Glomerular endothelial cell (primary cell): ENCODE results near the gene MYL6. TPM values are rescaled to one million over a fixed set of nuclear protein-coding genes. Genes with fewer than 3 reads are reported as not detected.

Experiments used
- DNase-seq: peaks from one replicate; pipeline ENCODE4 v3.0.0-alpha.2; 2011; ENCODE audit warnings: low read depth, low spot score; ENCODE audit errors: extremely low read depth
- total RNA-seq: library from RNA; depleted of rRNA; stranded (reverse); fragments of >200 nt; gene quantifications from 2 replicates; pipeline ENCODE4 v1.2.3, GENCODE V29; 2015

The MYL6 gene
- total RNA-seq, 1 donor from 2014 or later, result 2,948 TPM

DNA sequence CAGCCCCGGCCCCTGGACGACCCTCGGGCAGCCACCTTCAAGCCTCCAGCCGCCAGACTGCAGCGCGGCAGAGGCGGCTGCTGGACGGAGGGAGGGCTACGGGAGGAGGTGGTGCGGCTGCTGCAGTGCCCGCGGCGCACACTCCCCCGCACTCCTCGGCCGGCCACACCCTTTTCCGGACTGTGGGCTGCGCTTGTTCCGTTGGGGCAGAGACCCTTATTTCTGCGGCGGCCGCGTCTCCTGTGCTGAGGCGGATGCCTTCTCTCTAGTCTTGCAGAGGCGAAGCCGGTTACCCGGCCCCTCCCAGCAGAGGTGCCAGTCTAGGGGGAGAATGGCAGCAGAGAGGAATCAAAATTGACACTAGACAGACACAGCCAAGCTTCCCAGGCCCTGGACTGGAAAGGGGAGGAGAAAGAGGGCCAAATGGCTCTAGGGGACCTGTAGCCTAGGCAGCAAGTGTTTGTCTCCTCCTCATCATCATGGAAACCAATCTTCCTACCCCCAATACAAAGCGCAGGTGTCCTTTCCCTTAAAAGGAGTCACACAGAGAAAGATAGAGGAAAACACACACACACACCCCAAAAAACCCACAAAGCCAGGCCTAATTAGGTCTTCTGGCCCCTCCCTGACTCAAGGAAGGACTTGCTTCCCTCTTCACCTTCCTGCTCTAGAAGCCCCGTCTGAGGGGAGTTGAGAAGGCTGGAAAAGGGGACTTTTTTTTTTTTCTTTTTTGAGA lies 28.8 kb upstream of the MYL6 start:
- DNase-seq, result no peak

DNA sequence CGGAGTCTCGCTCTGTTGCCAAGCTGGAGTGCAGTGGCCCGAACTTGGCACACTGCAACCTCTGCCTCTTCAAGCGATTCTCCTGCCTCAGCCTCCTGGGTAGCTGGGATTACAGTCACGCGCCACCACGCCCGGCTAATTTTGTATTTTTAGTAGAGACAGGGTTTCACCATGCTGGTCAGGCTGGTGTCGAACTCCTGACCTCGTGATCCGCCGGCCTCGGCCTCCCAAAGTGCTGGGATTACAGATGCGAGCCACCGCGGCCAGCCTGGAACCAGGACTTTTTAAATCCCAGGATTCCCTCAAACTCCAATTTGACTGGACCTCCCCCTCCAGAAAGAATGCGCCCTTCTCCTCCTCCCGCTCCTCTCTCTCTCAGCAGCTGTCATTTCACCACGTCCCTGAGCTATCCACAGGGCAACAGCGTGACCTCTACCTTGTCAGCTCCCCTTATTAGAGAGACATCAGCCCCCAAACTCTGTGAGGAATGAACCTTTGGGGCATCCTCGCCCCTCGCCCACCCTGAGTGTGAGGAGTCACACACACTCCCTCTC lies 28.1 kb upstream of the MYL6 start:
- DNase-seq, result no peak

DNA sequence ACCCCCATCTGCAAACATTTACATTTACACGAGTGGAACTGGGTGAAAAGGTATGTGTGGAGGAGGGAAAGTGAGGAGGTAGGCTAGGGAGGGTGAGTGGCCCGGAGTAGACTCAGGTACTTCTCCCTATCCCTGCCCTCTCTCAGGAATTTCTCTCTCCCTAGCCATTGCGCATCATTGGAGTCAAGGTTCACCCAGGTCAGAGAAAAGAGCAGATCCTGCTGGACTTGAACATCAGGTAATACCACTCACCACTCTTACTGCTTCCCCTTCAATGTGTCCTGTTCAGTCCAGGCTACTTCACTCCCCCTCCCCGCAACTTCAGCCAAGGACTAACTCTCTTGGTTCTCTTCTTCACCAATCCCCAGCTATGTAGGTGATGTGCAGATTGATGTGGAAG lies 27.3 kb upstream of the MYL6 start:
- no peak for DNase-seq

DNA sequence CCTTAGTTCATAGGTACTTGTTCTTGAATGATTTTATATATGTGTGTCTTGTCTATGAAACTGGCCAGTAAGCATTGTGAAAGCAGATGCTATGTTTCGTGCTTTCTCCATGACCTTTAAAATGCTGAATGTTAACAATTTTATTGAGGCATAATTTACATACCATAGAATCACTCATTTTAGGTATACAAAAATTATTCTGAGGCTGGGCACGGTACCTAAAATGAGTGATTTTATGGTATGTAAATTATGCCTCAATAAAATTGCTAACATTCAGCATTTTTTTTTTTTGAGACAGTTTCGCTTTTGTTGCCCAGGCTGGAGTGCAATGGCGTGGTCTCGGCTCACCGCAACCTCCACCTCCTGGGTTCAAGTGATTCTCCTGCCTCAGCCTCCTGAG lies 23.3 kb upstream of the MYL6 start:
- DNase-seq, result no peak

DNA sequence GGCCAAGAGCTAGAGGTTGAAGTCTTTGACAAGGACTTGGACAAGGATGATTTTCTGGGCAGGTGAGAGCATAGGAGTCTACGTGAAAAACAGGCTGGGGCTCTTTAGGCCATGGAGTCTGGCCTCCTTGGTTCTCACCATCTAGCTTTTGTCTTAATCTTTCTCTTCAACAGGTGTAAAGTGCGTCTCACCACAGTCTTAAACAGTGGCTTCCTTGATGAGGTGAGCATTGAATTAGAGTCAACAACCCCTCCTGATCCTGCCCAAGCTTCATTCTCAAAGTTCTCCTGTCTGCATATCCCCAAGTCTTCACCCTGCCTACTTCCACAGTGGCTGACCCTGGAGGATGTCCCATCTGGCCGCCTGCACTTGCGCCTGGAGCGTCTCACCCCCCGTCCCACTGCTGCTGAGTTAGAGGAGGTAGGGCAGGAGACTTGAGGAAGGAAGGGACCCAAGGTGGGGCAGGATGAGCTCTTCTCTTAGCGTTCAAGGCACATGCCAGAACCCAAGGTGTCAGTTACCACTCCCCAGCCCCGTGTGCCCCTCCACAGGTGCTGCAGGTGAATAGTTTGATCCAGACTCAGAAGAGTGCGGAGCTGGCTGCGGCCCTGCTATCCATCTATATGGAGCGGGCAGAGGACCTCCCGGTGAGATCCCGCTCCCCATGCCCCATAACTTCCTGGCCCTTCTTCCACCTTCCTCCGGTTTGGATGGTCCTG lies 20.1 kb upstream of the MYL6 start:
- DNase-seq, result no peak

DNA sequence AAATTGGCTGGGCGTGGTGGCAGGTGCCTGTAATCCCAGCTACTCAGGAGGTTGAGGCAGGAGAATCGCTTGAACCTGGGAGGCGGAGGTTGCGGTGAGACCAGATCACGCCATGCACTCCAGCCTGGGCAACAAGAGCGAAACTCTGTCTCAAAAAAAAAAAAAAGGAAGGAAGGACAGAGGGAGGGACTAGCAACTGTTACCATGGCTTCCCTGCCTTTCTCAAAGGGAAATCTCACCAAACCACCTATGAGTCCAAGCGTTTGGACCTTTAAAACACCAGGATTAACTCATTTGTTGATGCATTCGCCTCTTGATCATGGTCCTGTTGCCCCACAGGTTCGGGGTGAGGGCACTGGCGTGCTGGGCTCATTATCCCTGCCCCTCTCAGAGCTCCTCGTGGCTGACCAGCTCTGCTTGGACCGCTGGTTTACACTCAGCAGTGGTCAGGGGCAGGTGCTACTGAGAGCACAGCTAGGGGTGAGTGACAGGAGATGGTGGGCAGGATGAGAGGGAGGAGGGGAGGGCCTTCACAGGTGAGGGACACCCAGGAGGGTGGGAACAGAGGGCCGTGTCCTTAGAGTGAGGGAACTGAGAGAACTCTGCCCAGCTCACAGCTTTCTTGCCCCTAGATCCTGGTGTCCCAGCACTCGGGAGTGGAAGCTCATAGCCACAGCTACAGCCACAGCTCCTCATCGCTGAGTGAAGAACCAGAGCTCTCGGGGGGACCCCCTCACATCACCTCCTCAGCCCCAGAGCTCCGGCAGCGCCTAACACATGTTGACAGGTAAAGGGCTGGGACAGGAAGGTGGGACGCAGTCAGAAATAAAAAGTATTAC lies 16.0 kb upstream of the MYL6 start:
- DNase-seq, result no peak

DNA sequence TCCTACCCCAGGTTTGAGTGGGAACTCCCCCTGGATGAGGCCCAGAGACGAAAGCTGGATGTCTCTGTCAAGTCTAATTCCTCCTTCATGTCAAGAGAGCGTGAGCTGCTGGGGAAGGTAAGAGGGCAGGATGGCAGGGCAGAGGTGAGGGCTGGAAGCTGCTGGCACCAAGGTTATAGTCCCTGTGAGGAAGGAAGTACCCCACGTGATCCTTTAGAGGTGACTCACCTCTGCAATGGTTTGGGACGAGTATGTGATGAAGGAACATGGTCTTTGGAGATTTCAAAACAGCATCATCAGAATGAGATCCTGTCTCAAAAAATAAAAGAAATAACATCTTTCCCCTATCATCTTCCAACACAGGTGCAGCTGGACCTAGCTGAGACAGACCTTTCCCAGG lies 14.9 kb upstream of the MYL6 start:
- DNase-seq, result no peak

DNA sequence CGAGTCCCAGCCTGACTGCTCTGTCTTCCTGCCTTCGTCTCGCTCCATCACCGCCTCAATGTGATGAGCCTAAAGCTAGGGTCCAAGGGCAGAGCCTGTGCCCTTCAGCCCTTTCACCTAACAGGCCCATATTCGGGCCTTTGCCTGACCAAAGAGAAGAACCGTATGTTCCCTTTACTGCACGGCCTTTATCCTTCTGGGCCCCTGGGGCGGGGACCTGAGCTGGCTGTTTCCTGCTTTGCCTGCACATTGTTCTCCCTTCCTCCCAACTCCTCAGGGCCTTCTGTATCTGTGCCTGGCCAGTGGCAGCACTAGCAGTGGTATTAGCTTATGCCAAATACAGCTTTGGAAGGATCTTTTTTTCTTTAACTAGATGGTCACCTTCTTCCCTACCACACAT lies 14.3 kb upstream of the MYL6 start:
- DNase-seq, result no peak

DNA sequence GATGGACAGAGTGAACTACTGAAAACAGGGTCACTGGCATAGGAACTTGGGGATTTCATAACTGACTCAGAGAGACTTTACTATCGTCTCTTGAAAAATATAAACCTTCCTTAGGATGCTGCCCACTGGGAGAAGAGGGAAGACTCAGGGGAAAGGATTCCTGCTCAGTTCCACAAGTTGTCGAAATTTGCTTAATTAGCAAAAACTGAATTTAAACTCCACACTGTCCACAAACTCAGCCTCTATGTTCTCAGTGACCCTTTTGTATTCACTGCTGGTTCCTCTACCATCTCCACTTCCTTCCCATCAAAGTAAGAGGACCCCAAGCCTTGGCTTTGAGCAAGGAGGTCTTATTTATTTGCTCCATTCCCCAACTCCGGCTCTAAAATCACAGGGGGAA lies 12.9 kb upstream of the MYL6 start:
- DNase-seq, result no peak

DNA sequence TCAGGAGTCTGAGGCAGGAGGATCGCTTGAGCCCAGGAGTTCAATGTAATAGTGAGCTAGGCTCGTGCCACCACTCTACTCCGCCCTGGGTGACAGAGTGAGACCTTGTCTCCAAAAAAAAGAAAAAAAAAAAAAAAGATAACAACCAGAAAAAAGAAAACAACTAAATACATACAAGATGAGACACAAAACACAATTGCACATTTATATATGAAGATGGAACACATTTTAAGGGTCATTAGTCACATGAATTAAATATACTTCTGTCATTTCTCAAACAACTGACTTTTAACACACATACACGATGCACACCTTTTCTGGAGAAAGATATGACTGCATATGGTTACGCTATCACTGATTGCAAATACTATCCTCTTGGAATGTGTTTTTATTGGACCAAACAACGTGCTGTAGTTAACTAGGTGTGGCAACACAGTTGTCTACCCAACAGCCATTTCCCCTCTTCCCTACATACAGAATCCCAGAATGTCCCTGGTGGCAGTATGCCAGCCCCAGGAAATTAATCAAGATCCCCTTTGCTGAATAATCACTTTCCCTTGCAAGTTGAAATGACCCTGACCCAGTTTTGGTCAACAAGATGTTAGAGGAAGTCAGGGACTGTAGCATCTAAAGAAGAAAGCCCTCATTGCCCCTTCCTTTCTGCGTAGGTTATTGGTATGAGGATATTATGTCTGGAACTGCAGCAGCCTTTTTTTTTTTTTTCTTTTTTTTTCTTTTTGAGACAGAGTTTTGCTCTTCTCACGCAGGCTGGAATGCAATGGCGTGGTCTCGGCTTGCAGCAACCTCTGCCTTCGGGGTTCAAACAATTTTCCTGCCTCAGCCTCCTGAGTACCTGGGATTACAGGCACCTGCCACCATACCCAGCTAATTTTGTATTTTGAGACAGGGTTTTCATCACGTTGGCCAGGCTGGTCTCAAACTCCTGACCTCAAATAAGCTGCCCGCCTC lies 11.4 kb upstream of the MYL6 start:
- DNase-seq, result no peak

DNA sequence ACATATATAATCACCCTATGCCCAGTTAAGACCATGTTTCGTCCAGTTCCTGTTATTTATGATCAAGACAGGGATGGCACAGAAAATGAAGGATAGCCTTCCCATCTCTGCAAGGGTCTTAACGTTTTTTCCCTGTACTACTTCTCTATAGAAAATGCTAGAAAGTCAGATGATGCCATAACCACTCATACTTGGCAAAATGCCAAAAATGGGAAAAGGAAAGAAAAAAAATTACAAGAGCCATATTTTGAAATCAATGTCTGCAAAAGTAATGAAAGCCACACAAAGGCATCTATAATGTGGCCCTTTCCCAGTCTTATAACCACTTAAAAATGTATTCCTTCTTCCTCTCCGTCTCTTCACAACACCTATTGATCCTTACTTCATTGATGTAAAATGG lies 7.6 kb upstream of the MYL6 start:
- DNase-seq, result no peak

DNA sequence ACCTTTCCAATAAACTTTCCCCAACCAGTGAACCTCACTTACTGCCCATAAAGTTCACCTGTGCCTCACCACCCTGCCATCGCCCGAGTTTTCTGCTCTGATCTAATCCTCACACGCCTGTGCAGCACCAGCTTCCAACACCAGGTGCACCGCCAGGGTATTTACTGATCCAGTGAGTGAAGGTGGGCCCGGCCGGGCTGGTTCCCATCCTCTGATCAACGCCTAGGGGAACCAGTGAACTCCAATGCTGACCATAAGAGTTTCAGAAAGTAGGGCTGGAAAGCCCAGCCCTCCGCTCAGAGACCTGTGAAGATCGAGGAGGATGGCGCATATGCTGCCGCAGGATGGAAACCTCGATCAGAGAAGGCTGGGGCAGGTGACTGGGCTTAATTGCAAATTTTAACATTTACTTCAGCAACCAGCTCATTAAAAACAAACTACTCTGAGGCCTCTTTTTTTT lies 6.5 kb upstream of the MYL6 start:
- no peak for DNase-seq

DNA sequence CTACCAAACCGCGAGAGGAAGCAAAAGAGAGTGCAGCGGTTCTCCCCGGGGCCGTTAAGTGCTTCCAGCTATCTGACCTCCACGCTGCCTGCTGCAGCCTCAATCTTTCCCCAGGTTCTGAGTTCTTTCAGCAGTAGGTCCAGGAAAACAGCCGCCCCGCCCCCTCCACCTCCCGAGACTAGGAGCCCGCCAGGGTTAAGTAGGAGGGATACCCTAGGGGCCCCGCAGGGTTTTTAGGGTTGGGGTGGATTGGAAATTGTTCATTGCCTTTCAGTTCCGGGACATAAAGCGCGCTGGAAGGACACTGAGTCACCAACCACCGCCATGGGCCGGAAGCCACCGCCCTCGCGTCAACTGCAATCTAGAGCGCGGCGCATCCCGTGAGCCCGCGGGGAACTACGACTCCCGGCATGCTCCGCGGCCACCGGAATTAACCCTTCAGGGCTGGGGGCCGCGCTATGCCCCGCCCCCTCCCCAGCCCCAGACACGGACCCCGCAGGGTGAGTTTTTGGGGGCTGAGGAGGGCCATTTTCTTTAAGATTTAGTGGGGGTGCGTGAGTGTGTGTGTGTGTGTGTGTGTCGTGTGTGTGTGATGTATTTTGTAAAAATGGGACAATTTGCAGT lies 5.9 kb upstream of the MYL6 start, which contains the start of gene MYL6B:
Gene MYL6B (plus strand): TSS at position 456 of the 624 bp plus-strand sequence. CDS start 1,332 bp downstream, outside the sequence.
- no peak for DNase-seq

DNA sequence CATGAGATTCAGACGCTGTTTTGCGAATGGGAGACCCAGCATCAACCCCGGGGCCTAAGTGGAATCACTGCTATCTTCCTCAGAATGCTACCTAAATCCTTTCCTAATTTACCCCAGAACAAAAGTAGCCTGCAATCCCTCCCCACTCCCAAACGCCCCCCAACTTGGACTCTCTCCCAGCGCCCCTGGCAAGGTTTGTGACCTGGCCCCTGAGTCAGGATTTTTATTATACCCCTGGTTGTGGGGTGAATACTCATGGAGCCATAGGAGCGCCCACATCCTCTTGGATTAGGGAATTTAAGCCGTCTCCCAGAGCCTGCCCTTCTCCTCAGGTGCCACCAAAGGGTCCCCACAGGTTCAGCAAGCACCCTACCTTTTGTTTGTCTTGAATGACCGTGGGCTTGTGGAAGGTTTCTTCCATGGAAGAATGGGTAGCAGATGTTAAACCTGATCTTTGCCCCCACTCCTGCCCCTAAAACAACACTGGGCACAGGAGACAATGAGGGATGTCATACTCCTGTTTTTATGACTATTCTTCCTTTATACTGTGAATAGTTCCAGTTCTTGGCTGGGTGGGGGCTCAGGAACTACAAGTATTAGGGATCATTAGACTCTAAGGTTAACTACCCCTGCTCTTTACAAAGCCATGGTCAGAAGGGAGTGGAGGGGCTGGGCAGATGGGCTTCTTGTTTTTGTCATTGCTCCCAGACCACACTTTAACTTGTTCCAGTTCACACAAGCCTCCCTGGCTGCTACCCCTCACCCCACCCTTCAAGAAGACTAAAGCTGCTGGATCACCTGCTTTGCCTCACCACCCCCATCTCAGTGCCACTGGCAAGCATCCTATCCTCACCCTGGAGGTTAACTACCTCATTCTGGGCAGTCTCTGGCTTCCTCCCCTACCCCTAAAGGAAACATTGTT lies 5.1 kb upstream of the MYL6 start:
- DNase-seq, result no peak

DNA sequence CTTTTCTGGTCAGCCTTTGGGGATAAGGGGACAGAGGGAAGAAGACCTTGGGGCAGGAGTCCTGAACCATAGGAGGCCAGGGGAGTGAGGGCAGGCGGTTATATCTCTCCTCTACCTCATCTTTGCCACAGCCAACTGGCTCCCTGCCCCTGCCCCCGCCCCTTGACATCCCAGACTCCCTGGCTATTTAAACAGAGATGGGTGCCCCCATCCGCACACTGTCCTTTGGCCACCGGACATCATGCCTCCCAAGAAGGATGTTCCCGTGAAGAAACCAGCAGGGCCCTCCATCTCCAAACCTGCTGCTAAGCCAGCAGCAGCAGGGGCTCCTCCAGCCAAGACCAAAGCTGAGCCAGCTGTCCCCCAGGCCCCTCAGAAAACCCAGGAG lies 4.5 kb upstream of the MYL6 start:
- DNase-seq, result no peak

DNA sequence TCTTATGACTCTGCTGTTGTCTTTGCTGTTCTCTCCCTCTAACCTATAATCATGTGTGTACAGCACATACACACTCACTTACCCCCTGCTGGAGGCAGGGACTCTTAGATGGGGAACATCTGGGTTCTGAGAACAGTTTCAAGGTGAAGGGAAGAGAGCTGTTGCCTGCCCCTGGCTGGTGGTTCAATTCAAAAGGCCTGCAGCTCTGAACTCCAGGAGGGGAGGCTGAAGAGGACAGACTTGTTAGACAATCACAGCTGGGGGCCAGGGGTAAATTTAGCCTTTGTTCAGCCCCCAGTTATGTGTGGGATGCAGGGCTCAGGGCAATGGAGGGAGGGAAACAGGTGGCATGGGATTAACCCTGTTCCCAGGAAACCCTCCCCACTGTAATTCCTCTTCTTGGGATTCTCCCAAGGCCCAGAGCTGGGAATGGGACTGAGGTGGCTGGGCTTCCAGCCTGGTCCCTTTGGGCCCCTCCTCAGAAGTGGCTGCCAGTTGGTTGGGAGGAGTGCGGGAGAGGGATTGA lies 3.9 kb upstream of the MYL6 start:
- no peak for DNase-seq

DNA sequence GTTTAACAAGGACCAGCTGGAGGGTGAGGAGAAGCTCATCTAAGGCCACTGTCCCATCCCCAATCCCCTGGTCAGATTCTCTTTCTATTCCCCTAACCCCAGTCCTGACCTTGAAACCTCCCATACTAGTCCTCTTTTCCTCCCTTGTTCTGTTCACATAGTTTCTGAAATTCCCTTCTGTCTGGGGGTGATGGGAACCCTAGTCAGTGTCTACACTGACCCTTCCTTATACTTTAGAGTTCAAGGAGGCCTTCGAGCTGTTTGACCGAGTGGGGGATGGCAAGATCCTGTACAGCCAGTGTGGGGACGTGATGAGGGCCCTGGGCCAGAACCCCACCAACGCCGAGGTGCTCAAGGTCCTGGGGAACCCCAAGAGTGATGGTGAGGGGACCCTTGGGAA lies 3.3 kb upstream of the MYL6 start:
- DNase-seq, result no peak

DNA sequence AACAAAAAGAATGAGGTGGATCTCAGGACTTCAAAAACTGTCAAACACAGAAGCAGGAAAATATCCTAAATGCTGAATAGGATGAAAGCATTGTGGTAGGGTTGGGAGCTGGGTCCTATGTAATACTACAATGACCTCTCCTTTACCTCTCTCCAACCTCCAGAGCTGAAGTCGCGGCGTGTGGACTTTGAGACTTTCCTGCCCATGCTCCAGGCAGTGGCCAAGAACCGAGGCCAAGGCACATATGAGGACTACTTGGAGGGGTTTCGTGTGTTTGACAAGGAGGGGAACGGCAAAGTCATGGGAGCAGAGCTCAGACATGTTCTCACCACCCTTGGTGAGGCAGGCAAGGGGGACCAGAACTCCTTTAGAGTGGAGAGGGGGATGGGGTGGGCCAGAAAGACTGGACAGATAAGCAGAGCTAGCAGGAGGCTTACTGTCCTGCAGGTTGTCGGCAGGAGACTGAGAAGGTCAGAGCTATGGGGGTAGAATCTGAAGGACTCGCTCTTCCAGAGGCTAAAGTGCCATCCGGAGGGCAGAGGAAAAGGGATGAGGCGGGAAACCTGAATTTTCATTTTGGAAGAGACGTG lies 2.8 kb upstream of the MYL6 start:
- DNase-seq, result no peak
